CD4-positive, alpha-beta T cell treated with Interferon alpha-2 for 1 hour (primary cell): ENCODE data around the gene LSM3.

Experiments used
- DNase-seq, 2 donors: peaks; one replicate each; pipeline ENCODE4 v3.0.0-alpha.2; 2020 to 2022

The LSM3 gene

GRCh38 chr3:14201940-14202684 lies 23.5 kb downstream of the LSM3 start:
- no peak for DNase-seq

GRCh38 chr3:14202874-14203520 lies 24.4 kb downstream of the LSM3 start:
- no peak for DNase-seq

- peak; percentile 34 to 49 for DNase-seq
Observed at GRCh38 chr3:14203521-14204079, 25.0 kb downstream of the LSM3 start.

DNA sequence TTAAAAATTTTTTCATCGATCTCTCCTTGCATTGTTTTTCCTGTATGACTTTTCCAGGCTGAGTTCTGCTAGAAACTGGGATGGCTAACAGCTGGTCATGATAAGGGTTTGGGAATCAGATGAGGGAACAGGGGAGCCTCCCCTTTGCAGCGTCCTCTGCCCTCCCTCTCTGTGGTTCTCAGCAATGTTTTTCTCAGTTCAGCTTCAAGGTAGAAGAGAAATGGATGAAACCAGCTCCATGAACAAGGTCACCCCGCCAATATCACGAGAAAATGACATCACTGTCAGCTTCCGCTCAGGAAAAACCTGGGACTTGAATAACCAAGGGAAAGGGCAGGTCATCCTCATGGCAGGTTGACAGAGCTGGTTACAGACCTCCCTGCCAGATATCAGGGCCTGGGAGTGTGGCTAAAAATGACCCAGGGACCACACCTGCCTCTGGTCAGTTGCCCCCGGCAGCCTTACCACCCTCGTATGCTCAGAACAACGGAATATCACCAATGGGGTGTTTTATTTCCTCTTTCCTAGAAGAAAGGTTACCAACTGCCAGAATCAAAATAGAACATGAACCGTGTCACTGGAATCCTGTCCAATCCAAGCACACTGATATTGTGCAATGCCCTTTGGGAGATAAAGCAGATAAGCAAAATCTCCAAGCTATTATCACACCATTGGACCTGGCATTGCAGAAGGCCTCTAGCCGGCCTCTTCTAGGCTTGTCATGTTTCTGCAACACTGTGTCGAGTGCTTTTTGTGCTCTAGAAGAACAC lies 26.1 kb downstream of the LSM3 start:
- no peak for DNase-seq

GRCh38 chr3:14206548-14207177 lies 28.0 kb downstream of the LSM3 start:
- DNase-seq, result no peak

DNA sequence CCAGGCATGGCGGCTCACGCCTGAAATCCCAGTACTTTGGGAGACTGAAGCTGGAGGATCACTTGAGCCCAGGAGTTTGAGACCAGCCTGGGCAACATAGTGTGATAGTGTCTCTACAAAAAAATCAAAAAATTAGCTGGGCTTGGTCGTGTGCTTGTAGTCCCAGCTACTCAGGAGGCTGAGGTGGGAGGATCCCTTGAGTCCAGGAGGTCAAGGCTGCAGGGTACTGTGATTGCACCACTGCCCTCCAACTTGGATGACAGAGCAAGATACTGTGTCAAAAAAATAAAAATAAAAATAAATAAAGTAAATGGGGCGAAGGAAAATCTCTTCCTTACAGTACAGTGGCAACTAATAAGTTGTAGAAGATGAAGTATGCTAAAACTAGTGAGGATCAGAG lies 29.6 kb downstream of the LSM3 start:
- DNase-seq, result no peak

DNA sequence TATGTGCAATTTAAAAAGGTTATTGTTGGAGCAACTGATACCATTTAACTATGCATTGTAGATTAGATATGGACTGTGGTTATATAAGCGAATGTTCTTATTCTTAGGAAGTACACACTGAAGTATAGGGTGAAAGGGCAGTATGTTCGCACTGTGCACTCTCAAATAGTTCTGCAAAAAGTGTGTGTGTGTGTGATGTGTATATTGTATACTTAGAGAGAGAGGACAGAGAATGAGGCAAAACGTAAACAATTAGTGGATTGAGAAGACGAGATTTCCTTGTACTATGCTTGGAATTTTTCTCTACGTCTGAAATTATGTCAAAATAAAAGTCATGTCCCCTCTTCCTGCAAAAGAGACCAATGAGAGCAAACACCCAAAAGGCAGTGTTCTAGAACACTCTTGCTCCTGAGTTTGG lies 30.4 kb downstream of the LSM3 start:
- DNase-seq, result no peak

DNA sequence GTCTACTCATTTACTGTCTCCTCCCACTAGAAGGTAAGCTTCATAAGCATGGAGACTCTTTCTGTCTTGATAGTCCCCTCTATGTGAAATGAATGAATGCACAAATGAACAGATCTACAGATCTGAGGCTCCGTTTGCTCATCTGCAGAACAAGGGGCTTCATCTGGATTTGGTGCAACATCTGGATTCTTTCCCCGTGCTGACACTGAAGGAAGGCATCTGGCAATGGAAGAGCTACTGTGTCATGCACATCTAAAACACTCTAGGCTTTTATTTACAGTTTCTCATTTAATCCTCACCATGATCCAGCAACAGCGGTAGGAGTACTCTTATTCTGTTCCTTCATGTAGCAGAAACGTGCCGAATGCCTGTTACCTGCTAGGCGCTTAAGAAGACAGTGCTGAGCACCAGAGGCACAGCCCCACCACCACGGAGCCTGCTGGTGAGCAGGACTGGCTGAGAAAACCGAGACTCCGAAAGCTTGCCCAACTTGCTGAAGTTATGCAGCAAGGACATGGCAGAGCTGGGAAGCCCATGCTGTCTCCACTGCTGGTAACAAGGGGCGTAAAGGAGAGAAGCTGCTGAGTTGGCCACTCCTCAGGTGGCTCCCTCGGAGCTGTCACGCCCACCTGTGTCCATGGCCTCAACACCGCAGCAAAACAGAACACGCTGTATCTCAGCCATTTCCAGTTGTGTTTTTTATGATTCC lies 31.1 kb downstream of the LSM3 start:
- DNase-seq, result no peak

DNA sequence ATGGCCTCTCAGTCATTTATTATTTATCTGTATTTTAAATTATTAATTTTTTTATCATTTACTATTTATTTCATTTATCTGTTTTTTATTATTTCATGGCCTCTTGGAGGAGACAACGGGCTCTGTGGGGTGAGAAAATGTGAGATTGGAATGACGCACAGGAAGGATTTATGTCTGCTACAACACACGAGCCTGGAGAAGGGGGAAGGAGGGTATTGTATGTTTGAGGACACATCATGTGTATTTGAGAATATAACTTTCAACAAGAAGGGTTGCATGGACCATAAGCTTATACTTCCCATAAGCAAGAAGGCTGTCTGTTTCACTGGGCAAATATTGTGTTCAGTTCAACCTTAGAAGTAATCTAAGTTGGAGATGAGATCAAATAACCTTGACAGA lies 31.7 kb downstream of the LSM3 start:
- DNase-seq, result no peak

- no peak for DNase-seq
Observed at GRCh38 chr3:14210843-14211594, 32.4 kb downstream of the LSM3 start.

- no peak for DNase-seq
Observed at GRCh38 chr3:14211621-14212020, 33.0 kb downstream of the LSM3 start.

- no peak for DNase-seq
Observed at GRCh38 chr3:14212032-14212431, 33.4 kb downstream of the LSM3 start.

DNA sequence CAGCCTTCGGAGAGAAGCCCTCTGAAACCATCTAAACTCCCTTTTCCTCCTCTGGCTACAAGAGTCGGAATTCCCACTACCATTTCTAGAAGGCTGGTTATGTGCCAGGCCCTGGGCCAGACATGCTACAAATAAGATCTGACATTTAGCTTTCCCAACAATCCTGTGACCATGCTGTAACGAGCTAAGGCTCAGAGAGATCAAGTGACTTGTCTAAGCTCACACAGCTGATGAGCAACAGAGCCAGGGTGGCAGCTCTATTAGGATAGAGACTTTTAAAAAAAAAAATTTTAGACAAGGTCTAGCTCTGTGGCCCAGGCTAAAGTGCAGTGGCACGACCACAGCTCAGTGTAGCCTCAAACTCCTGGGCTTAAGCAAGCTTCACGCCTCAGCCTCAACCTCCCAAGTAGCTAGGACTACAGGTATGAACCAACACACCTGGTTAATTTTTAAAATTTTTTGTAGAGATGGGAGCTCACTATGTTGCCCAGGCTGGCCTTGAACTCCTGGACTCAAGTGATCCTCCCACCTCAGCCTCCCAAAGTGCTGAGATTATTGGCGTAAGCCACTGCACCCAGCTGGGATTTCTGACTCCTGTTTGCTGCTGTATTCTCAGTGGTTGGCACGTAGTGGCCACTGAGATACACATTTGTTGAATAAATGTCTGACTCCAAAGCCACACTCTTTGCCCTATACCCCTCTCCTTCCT lies 34.6 kb downstream of the LSM3 start:
- DNase-seq, result no peak

GRCh38 chr3:14214764-14215163 lies 36.1 kb downstream of the LSM3 start:
- no peak for DNase-seq

- DNase-seq, result peak; percentile 37 to 61
Observed at GRCh38 chr3:14216257-14217048, 37.8 kb downstream of the LSM3 start.

- no peak for DNase-seq
Observed at GRCh38 chr3:14218355-14218754, 39.7 kb downstream of the LSM3 start.

- DNase-seq, result no peak
Observed at GRCh38 chr3:14220933-14221332, 42.3 kb downstream of the LSM3 start.

DNA sequence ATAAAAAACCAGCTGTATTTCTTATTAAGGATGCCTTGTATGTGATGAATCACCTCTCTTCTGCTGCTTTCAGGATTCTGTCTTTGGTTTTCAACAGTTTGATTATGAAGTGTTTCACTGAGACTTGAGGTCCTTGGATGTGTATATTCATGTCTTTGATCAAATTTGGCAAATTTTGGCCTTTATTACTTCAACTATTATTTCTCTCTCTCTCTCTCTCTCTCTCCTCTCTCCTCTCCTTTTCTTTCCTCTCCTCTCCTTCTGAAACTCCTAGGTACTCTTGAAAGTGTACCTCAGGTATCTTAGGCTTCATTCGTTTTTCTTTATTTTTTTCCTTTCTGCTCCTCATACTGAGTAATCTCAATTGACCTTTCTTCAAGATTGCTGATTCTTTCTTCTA lies 43.3 kb downstream of the LSM3 start:
- DNase-seq, result no peak

DNA sequence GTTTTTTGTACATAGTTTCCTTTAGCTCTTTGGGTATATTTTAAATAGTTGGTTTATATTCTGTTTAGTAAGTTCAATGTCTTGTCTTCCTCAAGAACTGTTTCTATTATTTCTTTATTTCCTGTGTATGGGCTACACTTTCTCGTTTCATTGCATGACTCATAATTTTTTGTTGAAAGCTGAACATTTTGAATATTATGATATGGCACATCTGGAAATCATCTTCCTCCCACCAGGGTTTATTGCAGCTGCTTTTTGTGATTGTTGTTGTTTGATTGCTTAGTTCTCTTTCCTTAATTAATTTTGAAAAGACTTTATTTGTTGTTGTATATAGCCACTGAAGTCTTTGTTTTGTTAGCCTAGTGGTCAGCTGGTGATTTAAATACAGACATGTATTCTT lies 43.8 kb downstream of the LSM3 start:
- DNase-seq, result no peak
